Fibroblast of villous mesenchyme (primary cell): ENCODE measurements around the gene DGCR2. TPM values are rescaled to one million over a fixed set of nuclear protein-coding genes. Genes with fewer than 3 reads are reported as not detected.

ENCODE experiments used
- DNase-seq: peaks from one replicate; pipeline ENCODE4 v3.0.0-alpha.2; 2010; ENCODE audit warnings: low read depth
- H3K4me3 ChIP-seq: 2 replicates; pipeline ENCODE4 v1.5.1; 2011; ENCODE audit warnings: low read depth, mild to moderate bottlenecking, low read length
- CTCF ChIP-seq: IDR thresholded peaks from 2 replicates; pipeline ENCODE4 v1.5.1; 2012; ENCODE audit warnings: low read depth, mild to moderate bottlenecking, low read length; ENCODE audit not compliant: insufficient read depth
- total RNA-seq: library from RNA; depleted of rRNA; stranded (reverse); fragments of >200 nt; gene quantifications from 2 replicates; pipeline ENCODE4 v1.2.3, GENCODE V29; 2012

DGCR2 gene
- total RNA-seq, 1 donor: 53.5 TPM

- TF ChIP-seq CTCF: no peak
- H3K4me3 ChIP-seq: no peak overlapping the region
- DNase-seq: no peak
These were observed 128.2 kb downstream of the DGCR2 start for GRCh38 chr22:18994056-18994455.

- H3K4me3 ChIP-seq: no peak overlapping the region
- TF ChIP-seq CTCF: no peak
- no peak for DNase-seq
These were observed 129.5 kb downstream of the DGCR2 start for GRCh38 chr22:18992543-18993198.

- DNase-seq: no peak
- H3K4me3 ChIP-seq: no peak overlapping the region
- TF ChIP-seq CTCF: no peak
These were observed 130.3 kb downstream of the DGCR2 start for GRCh38 chr22:18991821-18992442.

DNA sequence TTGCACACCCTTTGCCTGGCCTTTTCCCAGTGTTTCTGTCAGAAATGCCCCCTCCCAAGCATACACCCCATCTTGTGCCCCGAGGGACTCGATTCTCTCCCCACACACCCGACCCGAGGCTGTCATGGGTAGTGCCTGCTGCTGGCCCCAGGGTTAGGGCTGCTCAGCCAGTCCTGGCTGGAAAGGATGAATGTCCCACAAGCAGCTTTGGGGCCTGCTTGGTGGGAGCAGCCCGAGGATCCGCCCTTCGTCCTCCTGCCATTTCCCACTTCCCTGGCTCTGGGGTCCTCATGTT is 131.1 kb downstream of the DGCR2 start:
- H3K4me3 ChIP-seq: no peak overlapping the region
- no peak for DNase-seq
- TF ChIP-seq CTCF: no peak

GRCh38 chr22:18990355-18991137 is 131.7 kb downstream of the DGCR2 start:
- no peak for DNase-seq
- H3K4me3 ChIP-seq: no peak overlapping the region
- no peak for TF ChIP-seq CTCF

DNA sequence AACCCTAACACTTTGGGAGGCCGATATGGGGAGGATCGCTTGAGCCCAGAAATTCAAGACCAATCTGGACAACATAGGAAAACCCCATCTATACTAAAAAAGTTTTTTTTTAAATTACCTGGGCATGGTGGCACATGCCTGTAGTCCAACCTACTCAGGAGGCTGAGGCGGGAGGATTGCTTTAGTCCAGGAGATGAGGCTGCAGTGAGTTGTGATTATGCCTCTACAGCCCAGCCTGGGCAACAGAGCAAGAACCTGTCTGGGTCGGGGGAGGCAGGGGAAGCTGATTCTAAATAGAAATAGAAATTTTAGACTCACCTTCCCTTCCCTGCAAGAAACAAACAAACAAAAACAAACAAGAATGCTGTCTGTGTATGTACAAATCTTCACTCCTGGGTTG is 133.3 kb downstream of the DGCR2 start:
- TF ChIP-seq CTCF: no peak
- DNase-seq: no peak
- no peak overlapping the region for H3K4me3 ChIP-seq
